CD1c-positive myeloid dendritic cell (primary cell): Measurements from ENCODE around the gene SLC24A3.

Experiments used
- DNase-seq: peaks from one replicate; pipeline ENCODE4 v3.0.0-alpha.2; 2016; ENCODE audit errors: extremely low spot score

The SLC24A3 gene

GRCh38 chr20:19271879-19272651 lies 59.6 kb downstream of the SLC24A3 start:
- no peak for DNase-seq

- no peak for DNase-seq
Observed at GRCh38 chr20:19272976-19273654, 60.7 kb downstream of the SLC24A3 start.

- no peak for DNase-seq
Observed at GRCh38 chr20:19274001-19274400, 61.6 kb downstream of the SLC24A3 start.

GRCh38 chr20:19274412-19275015 lies 62.1 kb downstream of the SLC24A3 start:
- no peak for DNase-seq

GRCh38 chr20:19275038-19275629 lies 62.7 kb downstream of the SLC24A3 start:
- no peak for DNase-seq

GRCh38 chr20:19275630-19276071 lies 63.2 kb downstream of the SLC24A3 start:
- no peak for DNase-seq

- DNase-seq: no peak
Observed at GRCh38 chr20:19277381-19277780, 64.9 kb downstream of the SLC24A3 start.

- DNase-seq: no peak
Observed at GRCh38 chr20:19283490-19284025, 71.1 kb downstream of the SLC24A3 start.

GRCh38 chr20:19284400-19285178 lies 72.1 kb downstream of the SLC24A3 start:
- no peak for DNase-seq

GRCh38 chr20:19285436-19285835 lies 73.0 kb downstream of the SLC24A3 start:
- DNase-seq: no peak

- DNase-seq: no peak
Observed at GRCh38 chr20:19288061-19288460, 75.6 kb downstream of the SLC24A3 start.

- DNase-seq: no peak
Observed at GRCh38 chr20:19288636-19289035, 76.2 kb downstream of the SLC24A3 start.

- no peak for DNase-seq
Observed at GRCh38 chr20:19289451-19289850, 77.0 kb downstream of the SLC24A3 start.

- no peak for DNase-seq
Observed at GRCh38 chr20:19291024-19291817, 78.8 kb downstream of the SLC24A3 start.

- no peak for DNase-seq
Observed at GRCh38 chr20:19291818-19292132, 79.3 kb downstream of the SLC24A3 start.

GRCh38 chr20:19292254-19292653 lies 79.8 kb downstream of the SLC24A3 start:
- no peak for DNase-seq

GRCh38 chr20:19295076-19295475 lies 82.6 kb downstream of the SLC24A3 start:
- no peak for DNase-seq

GRCh38 chr20:19298652-19299051 lies 86.2 kb downstream of the SLC24A3 start:
- DNase-seq: no peak

- DNase-seq: no peak
Observed at GRCh38 chr20:19300395-19300794, 88.0 kb downstream of the SLC24A3 start.

- DNase-seq: no peak
Observed at GRCh38 chr20:19301142-19301541, 88.7 kb downstream of the SLC24A3 start.

- no peak for DNase-seq
Observed at GRCh38 chr20:19301843-19302242, 89.4 kb downstream of the SLC24A3 start.
